GM21423 (cell line): ENCODE measurements around the gene SLAMF7.
"Not testable (repeated sequence)": the region's sequence is repeated elsewhere in the genome, so short reads cannot be mapped to it uniquely, and the experiment has no call there.

ENCODE experiments used
- ATAC-seq: cut with Tn5 transposase; IDR thresholded peaks from one replicate; pipeline ENCODE4 v1.9.1; 2021; ENCODE audit warnings: mild to moderate bottlenecking, moderate library complexity; ENCODE audit not compliant: unreplicated experiment

SLAMF7 gene

DNA sequence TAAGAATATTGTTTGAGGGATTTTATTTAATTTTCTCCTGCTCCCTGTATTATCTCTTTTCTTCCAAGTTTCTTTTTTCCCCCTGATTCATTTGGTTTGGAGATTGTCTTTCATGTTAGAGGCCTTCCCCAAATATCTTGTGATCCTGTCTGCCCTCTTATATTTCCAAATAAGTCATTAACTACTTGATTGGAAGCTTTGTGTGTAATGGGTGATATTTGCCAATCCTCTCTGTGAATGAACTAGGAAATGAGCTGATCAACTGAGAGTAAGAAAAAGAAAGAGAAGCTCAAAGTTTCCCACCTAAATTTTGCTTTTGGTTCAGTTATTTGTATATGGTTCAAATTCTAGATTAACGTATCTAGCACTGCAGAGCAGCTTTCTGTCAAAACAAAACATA lies 33.3 kb downstream of the SLAMF7 start:
- no peak for ATAC-seq

DNA sequence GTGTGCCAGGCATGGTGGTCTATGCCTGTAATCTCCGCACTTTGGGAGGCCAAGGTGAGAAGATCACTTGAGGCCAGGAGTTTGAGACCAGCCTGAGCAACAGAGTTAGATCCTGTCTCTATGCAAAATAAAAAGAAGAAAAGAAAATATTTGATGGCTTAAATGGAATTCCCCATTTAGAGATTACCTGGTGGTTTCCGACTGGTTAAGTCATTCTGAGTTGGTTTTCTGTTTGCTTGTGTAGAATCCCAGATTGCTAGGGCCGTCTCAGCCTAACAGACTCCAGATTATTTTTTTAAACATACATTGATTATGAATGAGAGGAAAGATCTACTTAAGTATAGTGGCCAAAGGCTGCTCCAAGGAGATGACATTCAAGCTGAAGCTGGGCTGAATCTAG lies 34.0 kb downstream of the SLAMF7 start:
- ATAC-seq, result no peak

DNA sequence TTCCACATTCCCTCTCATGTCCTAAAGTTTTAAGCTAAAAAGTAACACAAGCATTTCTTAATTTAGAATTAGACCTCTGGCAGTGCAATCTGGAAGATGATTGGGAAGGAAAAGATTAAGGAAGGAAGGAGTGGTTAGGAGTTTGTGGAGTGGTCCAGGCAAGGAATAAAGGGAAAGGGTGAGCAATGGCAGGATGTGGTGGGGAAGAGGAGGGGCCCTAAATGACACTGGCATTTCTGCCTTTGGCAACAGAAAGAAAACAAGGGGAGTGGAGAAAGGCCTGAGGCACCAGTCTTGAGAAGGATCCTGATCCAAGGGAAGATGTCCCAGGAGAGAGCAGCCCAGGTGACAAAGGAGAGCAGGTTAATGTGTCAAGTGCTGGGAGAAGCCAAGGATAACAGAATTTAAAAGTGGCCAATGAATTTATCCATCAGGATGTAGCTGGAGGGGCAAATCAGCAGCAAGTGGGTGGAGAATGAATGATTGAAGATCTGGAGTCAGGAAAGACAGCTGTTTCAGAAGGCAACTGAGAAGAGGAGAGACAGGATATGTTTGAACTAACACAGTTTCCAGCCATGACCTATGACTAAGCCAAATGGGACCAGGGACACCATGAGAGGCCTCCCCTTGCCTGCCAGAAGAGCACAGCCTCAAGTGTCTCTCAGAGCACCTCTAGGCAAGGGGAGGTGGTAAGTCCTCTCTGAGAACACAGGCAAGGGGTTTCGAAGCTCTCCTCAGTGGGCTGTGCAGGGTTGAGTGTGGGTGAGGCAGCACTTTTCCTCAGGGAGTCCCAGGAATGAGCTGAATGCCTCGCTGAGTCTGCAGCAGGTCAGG lies 36.1 kb downstream of the SLAMF7 start:
- no peak for ATAC-seq

DNA sequence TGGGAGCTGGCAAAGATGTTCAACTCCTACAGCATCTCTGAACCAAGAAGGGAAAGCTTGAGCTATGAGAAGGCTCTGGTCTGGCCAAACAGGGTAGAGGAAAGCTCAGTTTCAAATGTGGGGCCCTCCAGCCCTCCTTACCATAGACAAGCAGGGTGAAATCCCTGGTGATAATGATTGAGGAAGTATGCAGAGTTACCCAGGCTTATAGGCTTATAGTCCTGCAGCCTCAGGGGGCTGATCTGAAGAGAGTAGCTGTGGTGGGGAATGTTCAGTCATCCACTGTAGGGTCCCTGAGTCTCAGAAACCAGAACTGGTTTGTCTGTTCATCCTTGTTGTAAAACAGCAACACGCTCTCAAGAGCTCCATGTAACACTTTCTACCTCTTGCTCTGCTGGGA lies 37.1 kb downstream of the SLAMF7 start:
- ATAC-seq, result no peak

DNA sequence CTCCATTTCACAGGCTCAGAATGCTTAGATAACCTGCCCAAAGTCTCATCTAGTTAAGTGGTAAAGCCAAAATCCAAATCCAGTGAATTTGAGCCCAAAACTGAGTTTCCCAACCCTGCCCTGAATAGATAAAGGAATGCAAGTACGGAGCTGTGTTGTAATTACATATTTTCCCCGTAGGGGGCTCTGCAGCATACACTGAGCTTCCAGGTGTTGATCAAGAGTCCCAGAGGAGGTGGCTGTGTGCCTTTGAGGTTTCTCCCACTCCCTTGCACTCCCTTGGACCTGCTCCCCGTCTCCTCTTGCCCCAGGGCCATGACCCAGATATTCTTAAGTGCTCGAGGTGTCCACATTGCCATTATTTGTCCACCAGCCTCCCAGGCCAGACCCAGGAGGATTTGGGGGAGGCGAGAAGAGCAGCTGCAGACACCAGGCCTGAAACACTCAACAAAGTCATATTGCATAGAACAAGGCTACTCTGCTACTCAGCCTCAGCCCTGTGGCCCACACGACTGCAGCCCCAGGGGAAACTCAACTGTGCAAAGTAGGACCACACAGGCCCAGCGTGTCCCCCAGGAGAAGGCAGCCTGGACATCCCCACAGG lies 38.5 kb downstream of the SLAMF7 start:
- no peak for ATAC-seq

DNA sequence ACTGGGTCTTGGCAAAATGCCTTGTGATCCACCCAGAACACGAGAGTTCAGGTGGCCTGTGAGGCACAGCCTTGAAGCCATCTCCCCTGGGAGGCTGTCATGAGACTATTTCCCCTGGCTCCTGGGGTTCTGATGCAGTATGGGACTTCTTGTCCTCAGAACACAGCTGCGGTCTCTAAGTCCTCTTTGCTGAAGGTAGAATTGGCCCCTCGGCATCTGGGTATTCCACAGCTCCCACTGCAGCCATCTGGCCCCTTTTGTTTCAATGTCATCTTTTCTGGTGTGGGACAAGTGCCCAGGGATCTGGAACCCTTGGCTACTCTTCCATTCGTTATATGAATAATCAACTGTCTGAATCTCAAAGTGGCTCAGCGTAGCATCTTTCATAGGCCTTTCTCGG lies 39.9 kb downstream of the SLAMF7 start:
- ATAC-seq, result no peak

DNA sequence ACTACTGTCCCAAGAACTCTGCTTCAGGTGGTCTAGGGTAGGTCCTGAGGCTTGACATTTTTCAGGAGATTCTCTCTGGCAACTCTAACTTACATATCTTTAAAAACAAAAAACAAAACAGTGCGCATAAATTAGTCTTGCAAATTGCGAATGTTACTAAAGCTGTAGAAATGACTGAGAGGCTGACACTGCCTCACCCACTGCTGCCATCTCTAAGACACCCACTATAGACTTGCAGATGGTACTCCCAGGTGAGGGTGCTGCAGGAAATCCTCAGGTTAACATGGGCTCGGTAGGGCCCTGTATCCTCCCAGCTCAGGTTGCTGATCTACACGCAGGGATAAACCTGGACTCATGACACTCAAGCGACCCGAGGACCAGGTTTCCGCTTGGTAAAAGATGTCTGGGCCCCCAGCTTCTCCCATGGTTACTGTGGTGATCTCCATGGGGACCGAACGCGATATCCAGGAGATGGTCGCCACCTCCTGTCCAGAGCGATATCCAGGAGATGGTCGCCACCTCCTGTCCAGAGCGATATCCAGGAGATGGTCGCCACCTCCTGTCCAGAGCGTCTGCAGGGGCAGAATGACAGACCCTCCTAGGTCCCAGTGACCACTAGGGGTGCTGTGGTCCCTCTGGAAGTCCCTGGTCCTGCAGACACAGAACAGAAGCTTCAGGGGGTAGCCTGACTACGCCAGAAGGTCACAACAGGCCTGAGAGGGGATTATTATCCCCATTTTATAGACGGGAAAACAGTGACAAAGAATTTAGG lies 40.8 kb downstream of the SLAMF7 start:
- no peak for ATAC-seq

DNA sequence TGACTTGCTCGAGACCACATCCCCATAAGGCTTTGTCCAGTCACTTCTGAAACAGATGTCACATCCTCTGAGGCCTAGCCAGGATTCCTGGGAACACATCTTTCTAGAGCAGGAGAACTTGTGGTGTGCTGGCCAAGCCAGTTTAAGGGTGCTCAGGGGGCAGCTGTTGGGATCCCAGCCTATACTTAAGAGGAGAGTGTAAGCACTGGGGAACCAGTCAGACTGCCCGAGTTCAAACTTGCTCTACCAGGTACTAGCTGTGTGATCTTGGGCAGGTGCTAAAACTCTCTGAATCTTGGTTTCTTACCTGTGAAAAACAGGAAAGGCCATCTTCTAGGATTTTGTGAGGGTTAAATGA lies 41.3 kb downstream of the SLAMF7 start:
- no peak for ATAC-seq

DNA sequence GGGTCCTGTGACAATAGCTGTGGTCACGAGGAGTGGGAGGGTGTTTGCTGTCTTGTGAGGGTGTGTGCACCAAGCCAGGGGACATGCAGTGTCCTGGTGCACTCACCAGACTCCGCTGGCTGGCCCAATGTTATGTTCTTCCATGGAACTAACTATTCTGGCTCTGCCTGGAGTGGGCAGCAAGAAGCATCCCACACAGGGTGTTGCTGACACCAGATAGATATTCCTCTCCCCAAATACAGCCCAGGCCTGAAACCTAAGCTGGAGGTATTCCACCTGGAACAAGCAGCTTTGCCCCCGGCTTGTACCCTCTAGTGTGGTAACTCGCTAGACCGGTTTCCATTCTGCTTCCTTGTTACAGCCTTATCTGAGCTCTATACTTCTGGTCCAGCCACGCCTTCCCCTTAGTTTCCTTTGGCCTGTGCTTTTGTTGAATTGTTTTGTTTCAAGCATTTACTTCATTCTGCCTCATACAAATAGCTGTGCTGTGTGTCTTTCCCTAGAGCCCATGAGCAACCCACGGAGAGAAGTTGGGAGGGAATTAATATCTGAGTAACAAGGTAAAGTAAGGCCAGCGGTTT lies 42.2 kb downstream of the SLAMF7 start:
- ATAC-seq, result no peak

DNA sequence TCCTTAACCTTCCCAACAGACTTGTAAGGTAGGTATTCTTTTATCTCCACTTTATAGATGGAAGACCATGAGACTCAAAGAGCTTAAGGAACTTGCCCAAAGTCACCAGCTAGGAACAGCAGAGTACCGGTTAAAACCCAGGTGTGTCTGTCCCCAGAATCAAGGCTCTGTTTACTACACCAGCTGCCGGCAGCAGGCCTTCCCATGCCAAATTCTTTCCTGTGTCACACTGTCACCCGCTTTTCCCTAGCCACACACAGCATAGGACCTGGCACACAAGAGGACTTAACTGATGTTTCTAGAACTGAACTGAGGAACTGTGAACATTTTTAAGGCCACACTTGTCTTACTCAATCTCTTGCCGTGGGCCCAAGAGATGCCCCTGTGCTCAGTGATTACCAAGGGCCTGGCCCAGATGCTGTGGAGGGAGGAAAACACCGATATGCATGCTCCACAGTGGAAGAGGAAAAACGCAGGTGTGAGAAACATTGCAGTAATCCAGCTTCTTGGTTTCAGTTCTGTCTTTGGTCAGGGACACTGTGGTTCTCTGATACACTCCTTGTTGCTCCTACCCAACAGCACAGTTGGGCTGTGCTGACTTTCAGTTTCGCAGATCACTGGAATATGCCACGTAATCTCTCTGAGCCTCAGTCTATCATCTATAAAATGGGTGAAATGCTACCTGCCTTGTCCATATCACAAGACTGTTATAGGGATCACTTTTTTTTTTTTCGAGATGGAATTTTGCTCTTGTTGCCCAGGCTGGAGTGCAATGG lies 43.1 kb downstream of the SLAMF7 start:
- peak; percentile 88 for ATAC-seq

DNA sequence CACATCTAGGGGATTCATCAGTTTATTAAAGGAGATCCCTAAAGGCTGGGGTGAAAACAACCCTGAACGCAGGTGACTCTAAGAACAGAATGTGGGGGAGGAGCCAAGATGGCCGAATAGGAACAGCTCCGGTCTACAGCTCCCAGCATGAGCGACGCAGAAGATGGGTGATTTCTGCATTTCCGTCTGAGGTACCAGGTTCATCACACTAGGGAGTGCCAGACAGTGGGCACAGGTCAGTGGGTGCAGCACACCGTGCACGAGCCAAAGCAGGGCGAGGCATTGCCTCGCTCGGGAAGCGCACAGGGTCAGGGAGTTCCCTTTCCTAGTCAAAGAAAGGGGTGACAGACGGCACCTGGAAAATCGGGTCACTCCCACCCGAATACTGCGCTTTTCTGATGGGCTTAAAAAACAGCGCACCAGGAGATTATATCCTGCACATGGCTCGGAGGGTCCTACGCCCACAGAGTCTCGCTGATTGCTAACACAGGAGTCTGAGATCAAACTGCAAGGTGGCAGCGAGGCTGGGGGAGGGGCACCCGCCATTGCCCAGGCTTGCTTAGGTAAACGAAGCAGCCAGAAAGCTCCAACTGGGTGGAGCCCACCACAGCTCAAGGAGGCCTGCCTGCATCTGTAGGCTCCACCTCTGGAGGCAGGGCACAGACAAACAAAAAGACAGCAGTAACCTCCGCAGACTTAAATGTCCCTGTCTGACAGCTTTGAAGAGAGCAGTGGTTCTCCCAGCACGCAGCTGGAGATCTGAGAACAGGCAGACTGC lies 44.1 kb downstream of the SLAMF7 start:
- not testable (repeated sequence) for ATAC-seq

DNA sequence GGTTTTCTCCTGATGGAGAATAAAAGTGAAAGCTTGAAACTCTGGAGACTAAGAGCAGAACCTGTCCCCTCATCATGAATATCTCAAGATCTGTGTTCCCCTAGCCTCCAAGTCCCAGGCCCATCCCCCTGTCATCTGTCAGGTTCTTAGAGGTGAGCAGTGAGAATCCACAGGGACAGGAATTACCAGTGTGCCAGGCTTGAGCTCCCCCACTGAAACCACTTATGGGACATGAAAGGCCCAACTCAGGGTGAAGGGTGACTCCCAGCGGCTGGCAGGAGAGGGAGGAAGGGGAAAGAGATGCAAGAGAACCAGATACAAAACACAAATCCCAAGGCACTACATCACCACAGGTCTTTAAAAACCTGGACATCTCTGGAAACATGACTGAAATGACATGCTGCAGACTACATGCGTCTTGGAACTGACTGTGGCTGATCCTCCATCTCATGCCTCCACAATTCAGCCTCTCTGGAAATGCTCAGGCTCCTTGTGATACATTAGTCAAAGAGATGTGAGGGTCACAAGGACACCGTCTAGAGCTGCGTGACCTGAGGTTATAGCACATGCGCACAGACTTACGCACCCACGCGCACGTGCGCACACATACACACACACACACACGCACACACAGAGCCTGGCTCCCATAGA lies 50.1 kb downstream of the SLAMF7 start:
- ATAC-seq, result peak; percentile 10

DNA sequence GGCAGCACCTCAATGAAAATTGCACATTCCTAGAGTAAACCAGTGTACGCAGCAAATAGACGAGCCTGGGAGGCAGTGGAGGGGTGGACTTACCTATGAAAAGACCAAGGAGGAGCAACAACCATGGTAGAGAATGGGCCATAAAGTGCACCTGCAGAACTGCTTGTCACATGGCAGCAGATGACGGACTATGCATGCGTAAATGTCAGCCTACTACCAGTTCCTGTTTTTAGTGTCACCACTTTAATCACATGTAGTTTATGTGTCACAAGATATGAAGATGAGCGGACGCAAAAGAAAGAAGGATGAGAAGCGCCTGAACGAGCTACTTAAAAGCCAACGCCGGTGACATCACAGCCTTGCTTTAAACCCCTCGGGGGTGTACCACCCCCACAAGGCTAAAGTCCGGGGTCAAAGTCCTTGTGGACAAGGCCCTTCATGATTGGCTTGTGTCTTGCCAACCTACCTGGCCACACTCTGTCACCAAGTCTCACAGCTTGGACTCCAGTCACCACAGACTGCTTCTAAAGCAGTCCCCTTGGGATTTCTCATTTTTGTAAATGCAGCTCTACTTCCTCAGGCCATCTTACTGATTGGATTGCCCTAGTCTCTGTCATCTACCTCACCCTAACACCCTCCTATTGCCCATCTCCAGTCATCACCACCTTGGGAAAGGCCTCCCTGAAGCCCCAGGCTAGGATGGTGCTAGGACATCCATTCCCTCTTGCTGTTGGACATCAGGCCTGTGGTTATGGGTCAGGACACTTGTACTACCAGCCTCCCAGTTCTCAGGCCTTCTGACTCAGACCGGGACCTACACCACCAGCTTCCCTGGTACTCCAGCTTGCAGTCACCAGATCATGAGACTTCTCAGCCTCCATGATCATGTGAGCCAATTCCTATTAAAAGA lies 50.9 kb downstream of the SLAMF7 start:
- ATAC-seq, result peak; percentile 75

DNA sequence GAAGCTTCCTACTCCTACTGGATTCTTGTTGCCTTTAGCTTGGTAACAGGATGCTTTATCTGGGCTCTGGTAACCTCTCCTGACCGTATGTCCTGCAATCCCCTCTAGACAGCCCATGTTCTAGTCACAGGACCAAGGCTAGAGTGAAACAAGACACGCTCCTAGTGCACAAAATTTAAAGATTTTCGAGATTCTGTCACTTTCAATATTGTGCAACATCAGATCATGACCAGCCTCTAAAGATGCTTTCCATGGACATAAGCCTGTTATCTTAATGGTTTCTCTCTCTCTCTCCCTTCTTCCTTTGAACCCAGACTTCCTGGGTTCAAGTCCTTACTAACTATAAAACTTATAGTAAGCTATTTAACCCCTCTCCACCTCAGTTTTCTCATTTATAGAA lies 55.3 kb downstream of the SLAMF7 start:
- ATAC-seq, result no peak

DNA sequence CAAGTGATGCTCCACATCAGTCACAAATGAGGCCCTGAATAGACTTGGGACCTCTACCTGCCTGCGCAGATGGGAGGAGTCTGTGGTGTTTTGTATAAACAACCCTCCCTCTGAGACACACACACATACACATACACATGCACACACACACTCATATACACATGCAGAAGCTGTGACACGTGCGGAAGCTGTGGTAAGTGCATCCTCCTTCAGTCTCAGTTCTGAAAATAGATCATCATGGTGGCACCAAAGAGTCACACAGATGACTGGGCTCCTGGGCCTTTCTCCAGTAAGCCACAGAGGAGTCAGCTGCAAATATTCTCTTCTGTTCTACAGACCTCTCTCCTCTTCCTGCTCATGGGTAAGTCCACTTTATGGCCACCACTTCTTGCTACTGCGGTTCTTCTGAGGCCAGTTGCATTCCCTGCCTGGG lies 56.9 kb downstream of the SLAMF7 start, which contains the start of gene LY9:
LY9 (plus strand) TSS at position 224 of the 433 bp plus-strand sequence; CDS start at position 238, 14 bp downstream.
- ATAC-seq, result peak; percentile 71

DNA sequence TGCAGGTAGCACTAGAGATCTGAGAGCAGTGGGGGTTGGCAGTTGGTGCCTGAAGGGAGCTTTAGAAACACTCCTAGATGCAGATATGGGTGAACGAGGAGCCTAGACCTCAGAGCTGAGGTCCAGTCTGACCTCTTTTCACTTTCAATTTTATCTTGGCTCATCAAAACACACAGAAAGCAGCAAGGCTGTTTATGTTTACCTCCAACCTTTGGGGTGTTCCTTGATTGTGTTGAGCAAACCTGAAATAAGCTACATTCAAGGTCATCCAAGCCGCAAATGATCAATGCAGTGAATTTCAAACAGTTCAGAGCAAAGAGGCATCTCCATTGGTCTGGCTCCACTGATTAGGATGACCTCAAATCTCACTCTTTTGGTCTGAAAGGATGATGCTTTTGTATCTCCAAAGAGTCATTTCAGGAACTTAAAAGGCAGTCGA lies 58.2 kb downstream of the SLAMF7 start:
- ATAC-seq, result peak; percentile 24

DNA sequence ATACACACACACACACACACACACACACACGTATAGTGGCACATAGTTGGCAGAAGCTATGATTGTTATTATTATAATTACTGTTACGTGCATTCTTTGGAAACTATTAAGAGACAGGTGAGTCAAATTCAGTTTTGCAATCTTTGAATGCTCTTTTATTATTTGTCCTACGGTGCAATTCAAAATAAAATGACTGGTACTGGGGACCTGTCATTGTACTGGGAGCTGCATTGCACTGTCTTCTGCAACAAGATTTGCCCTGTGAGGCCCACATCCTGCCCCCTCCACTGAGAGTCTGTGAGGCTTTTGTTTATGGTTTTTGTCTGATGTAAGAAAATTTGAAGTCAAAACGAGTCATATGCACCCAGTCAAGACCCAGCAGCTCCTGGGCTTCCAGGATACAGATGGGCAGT lies 58.8 kb downstream of the SLAMF7 start:
- no peak for ATAC-seq

DNA sequence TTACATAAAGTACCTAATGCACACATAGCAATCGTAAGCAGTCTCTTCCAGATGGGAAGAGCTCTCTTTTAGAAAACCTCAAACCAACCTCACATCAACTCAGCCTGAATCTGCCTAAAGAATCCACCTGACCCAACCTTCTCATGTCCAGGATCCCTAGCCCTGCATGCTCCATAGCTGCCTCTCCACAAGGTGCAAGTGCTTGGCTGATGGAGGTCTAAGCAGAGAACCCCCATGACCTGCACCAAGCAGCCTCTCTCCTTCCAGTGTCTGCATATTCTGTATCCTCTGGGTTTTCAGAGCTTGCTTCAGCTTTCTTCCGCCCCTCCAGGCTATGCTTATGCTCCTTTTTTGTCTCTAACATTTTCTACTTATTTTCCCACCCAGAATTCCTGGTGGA lies 59.4 kb downstream of the SLAMF7 start:
- no peak for ATAC-seq
